Activated naive CD4-positive, alpha-beta T cell treated with anti-CD3 and anti-CD28 coated beads for 36 hours (primary cell): ENCODE results near the gene HOXC11. TPM values are rescaled to one million over a fixed set of nuclear protein-coding genes. Genes with fewer than 3 reads are reported as not detected.
A peak's percentile ranks its signal among the peaks of the same experiment; 100 is the strongest.

Experiments used
- CTCF ChIA-PET: fragments of 350-600 bp; sonication (Branson Sonifier 250); formaldehyde crosslinking; loops from one replicate; lab custom pipeline; 2021; ENCODE audit warnings: antibody characterized with exemption; lab: Charles Lee
- DNase-seq: peaks from one replicate; pipeline ENCODE4 v3.0.0-alpha.2; 2020
- H3K27ac Mint-ChIP-seq: one replicate; pipeline ENCODE4 v1.8.0; 2021; ENCODE audit warnings: mild to moderate bottlenecking, mixed read lengths
- H3K27me3 Mint-ChIP-seq: one replicate; pipeline ENCODE4 v1.8.0; 2021; ENCODE audit warnings: low read depth, mixed read lengths
- H3K36me3 Mint-ChIP-seq: one replicate; pipeline ENCODE4 v1.8.0; 2021; ENCODE audit warnings: low read depth, mixed read lengths
- H3K4me1 Mint-ChIP-seq: one replicate; pipeline ENCODE4 v1.8.0; 2021; ENCODE audit warnings: low read depth, mixed read lengths
- H3K4me3 Mint-ChIP-seq: one replicate; pipeline ENCODE4 v1.8.0; 2021; ENCODE audit warnings: mild to moderate bottlenecking, moderate library complexity, mixed read lengths
- H3K9me3 Mint-ChIP-seq: one replicate; pipeline ENCODE4 v1.8.0; 2021; ENCODE audit warnings: mixed read lengths
- intact Hi-C: fragments of 100-400 bp; cut with micrococcal nuclease; formaldehyde crosslinking; loops from one replicate; pipeline ENCODE4 v1.15.1; 2023
- total RNA-seq, 2 experiments: library from RNA; stranded (reverse); gene quantifications; one replicate each; pipeline ENCODE4 v1.2.3, GENCODE V29; 2021

Gene HOXC11
- total RNA-seq, result not detected

DNA sequence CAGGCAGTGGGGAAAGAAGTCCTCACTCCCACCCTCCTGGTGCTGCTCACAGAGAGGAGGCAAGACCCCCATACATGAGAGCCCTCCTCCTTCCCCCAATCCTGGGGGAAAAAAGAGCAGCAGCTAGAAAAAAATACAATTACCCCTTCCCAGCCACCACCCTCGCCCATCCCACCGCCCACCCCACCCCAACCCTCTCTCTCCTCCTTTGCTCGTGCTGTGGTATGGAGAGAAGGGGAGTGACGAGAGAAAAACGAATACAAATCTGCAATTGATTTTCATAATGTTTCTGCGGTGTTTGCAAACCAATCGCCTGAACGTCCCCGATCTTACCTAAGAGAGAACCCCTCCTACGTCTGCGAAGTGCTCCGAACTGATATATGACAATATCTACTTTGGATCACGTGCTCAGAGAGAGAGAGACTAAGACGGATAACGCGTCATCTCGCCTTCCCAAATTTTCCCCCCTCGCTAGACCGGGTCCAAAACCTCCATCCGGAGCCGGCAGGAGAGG is at the start of gene HOXC11:
Gene HOXC11, plus strand, starts transcription at position 405 of the 514 bp plus-strand sequence. CDS start 116 bp downstream, outside the sequence.
- H3K4me3 Mint-ChIP-seq, result peak within 1 kb of the TSS; percentile 2
- H3K9me3 Mint-ChIP-seq, result peaks cover 2% of the 10 kb centered on the region
- intact Hi-C loops, result loop anchor here (5.0 kb wide), 1 partner anchor 80 kb away; the partner anchor contains the start of gene HOXC4
- H3K27me3 Mint-ChIP-seq, result peaks cover 85% of the 10 kb centered on the region
- H3K36me3 Mint-ChIP-seq, result peaks cover 6% of the 10 kb centered on the region
- peaks cover 22% of the 10 kb centered on the region for H3K4me1 Mint-ChIP-seq
- H3K27ac Mint-ChIP-seq, result peak within 1 kb of the TSS; percentile 28
- DNase-seq, result no peak
- CTCF ChIA-PET, result no interaction called here

DNA sequence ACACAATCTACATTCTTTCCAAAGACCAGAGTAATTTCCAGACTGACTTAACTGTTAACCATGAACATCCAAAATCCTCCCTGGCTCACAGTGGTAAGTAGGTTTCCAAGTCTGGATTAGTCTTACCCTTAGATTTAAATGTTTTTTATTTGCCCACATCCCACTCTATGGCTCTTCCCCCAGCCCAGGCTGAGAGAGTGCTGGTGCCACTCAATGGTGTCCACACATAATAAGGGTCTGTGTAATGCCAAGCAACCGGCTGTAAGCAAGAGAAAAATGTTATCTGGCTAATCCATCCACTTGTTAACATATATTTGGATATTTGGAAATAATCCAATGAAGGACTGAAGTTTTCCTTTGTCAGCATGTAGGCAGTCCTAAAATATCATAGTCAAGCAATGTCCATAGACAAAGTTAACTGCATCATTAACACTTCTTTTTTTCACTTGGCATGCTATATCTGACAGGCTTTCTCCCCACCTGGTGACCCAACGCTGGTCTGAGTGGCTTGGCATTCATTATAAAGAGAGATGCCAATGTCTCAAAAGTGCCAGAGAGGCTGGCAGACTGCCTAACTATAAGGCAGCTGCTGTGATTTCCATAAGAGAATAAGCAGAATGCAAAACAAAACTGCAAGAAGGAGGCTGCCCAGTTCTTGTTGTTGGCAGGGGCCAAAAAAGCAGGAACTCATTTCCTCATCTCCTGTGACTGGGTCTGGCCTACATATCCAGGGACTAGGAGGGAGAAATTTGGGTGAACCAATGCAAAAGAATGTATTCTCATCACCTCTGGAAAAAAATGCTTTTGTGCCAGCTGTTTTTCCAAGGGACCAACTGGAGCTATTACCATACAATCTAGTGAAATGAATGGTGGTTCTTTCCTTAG is 48.2 kb upstream of the HOXC11 start:
- no peak overlapping the region for H3K27ac Mint-ChIP-seq
- H3K4me1 Mint-ChIP-seq, result peaks cover 3% of the 10 kb centered on the region
- no peaks in the 10 kb centered on the region for H3K36me3 Mint-ChIP-seq
- peaks cover 74% of the 10 kb centered on the region for H3K27me3 Mint-ChIP-seq
- intact Hi-C loops, result no loop called here
- DNase-seq, result no peak
- CTCF ChIA-PET, result interaction anchor here (1.8 kb wide), 1 partner anchor 13 kb away, joined by 3 read pairs; the partner anchor contains the start of gene HOXC13
- no peak overlapping the region for H3K4me3 Mint-ChIP-seq
- H3K9me3 Mint-ChIP-seq, result no peaks in the 10 kb centered on the region

DNA sequence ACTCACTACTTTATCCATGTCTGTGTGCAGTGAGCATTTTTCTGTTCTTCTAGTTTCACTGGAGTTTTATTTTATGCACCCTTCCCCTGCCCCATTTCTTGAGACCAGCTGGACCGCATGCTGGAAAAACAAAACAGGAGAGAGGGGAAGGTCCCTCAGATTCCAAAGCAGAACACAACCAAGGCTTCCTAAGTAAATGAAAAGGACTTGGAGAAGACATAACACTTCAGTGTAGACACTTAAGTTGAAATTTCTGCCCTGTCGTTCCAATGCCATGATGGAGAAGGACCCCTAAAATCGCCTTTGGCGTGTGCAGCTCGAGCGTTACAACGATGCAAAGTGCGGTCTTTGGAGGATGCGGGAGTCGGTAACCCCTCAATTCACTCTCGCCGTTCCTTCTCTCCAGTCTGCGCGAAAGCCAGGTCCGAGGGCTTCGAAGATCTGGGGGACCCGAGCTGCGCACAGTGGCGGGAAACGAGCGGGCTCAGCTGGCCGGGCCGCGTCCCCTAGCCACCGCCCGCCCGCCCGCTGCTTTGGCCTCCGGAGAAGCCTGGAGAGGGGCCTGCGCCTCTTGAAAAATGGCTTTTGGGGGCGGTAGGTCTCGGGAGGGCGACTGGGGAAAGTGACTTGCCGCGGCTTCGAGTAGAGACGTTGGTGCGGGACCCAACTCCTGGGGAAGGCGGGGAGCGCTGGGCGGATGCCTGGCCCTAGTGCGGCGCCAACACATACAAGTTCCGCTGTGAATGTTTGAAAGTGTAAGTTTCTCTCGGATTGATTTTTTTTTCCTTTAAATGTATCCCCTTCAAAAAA is 45.5 kb upstream of the HOXC11 start:
- H3K36me3 Mint-ChIP-seq, result no peaks in the 10 kb centered on the region
- H3K27ac Mint-ChIP-seq, result no peak overlapping the region
- CTCF ChIA-PET, result no interaction called here
- H3K27me3 Mint-ChIP-seq, result peaks cover 79% of the 10 kb centered on the region
- no peak for DNase-seq
- no peaks in the 10 kb centered on the region for H3K9me3 Mint-ChIP-seq
- H3K4me1 Mint-ChIP-seq, result peaks cover 3% of the 10 kb centered on the region
- intact Hi-C loops, result no loop called here
- H3K4me3 Mint-ChIP-seq, result no peak overlapping the region

DNA sequence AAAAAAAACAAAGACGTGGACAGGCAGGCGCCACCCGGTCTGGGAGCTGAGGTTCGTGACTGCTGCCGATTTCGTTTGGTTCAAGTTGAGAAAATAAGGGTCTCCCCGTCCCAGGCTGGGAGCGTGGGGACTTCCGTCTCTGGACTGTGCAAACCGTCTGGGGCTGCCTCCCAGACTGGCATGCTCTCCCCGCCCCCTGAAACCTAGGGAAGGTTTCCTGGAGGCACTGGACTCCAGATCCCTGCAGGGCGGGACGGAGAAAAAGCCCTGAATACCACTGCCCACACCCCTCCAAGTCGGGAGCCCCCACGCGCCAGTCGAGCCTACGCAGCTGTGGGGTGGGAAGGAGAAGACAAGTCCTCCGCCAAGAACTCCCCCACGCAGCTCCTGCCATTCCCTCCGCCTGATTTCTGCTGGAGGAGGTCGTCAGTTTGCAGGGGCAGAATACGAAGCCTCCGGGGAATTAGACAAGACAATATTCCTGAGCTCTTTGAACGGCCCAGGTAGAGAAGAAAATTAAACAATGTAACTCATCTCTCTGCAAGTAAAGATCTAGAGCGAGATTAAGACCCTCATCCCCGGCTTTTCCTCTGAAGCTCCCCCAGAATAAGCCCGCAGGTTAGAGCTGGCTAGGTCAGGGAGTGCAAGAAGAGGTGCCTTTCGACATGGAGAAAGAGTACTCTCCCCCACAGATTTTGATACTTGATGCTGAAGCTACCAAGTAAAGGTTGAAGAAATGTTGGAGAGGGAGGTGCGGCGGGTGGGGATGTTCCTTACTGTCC is 44.7 kb upstream of the HOXC11 start:
- H3K9me3 Mint-ChIP-seq, result no peaks in the 10 kb centered on the region
- H3K36me3 Mint-ChIP-seq, result no peaks in the 10 kb centered on the region
- peaks cover 3% of the 10 kb centered on the region for H3K4me1 Mint-ChIP-seq
- no peak overlapping the region for H3K4me3 Mint-ChIP-seq
- peaks cover 79% of the 10 kb centered on the region for H3K27me3 Mint-ChIP-seq
- intact Hi-C loops, result no loop called here
- DNase-seq, result no peak
- H3K27ac Mint-ChIP-seq, result no peak overlapping the region
- CTCF ChIA-PET, result interaction anchor here (1.1 kb wide), 1 partner anchor 57 kb away, joined by 3 read pairs; the partner anchor contains the start of gene HOXC10

DNA sequence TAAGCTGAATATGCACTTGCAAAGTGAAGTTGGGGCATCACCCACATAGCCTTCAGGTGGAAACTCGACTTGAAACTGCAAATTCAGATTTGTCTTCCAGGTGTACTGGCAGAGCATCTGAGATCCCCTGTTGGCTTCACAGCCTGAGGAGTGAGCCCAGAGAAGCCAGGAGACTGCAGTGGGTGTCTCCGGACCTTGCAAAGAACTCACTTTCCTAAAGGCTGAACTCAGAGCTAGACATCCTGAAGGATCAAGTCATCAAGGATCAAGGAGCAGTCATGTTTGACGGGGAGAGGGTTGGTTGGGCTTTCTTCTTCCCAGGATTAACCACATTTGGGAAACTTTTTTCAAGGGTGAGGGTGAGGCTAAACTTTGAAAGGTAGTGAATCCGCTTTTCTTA is 43.4 kb upstream of the HOXC11 start:
- no peak for DNase-seq
- H3K36me3 Mint-ChIP-seq, result no peaks in the 10 kb centered on the region
- no peak overlapping the region for H3K4me3 Mint-ChIP-seq
- H3K9me3 Mint-ChIP-seq, result no peaks in the 10 kb centered on the region
- H3K27ac Mint-ChIP-seq, result no peak overlapping the region
- CTCF ChIA-PET, result no interaction called here
- peaks cover 83% of the 10 kb centered on the region for H3K27me3 Mint-ChIP-seq
- H3K4me1 Mint-ChIP-seq, result peaks cover 3% of the 10 kb centered on the region
- intact Hi-C loops, result no loop called here

DNA sequence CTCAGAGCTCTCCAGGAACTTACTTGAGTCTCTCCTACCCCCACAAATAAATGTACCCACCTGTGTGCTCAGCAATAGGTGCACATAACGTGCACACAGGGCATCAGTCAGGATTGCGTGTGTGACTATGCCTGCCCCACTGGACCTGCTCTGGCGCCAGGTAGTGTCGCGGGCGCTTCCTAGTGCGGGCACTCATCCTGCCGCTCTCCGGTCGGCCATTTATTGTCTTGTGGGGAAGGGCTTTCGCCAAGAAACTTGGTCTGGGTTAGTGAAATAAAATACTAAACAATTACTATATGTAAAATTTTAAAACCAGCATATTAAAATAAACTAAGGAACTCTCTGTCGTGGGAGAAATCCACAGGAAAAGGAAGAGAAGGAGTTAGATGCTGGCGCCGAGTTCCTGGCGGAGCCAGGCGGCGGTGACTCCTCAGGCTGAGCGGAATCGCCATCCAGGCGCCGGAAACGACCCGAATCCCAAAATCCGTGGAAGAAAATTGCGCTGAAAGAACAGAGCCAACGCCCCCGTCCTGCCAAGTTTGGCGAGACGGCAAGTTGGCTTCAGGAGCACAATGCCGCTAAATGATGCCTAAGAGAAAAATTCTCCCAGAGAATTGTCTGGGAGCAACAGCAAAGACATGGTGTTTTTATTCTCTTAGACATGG is 42.2 kb upstream of the HOXC11 start:
- no peak overlapping the region for H3K4me3 Mint-ChIP-seq
- H3K4me1 Mint-ChIP-seq, result peaks cover 7% of the 10 kb centered on the region
- no peak overlapping the region for H3K27ac Mint-ChIP-seq
- CTCF ChIA-PET, result no interaction called here
- no peak for DNase-seq
- no peaks in the 10 kb centered on the region for H3K9me3 Mint-ChIP-seq
- intact Hi-C loops, result loop anchor here (5.0 kb wide), 1 partner anchor 37 kb away; no protein-coding TSS in a partner anchor
- peaks cover 88% of the 10 kb centered on the region for H3K27me3 Mint-ChIP-seq
- no peaks in the 10 kb centered on the region for H3K36me3 Mint-ChIP-seq

DNA sequence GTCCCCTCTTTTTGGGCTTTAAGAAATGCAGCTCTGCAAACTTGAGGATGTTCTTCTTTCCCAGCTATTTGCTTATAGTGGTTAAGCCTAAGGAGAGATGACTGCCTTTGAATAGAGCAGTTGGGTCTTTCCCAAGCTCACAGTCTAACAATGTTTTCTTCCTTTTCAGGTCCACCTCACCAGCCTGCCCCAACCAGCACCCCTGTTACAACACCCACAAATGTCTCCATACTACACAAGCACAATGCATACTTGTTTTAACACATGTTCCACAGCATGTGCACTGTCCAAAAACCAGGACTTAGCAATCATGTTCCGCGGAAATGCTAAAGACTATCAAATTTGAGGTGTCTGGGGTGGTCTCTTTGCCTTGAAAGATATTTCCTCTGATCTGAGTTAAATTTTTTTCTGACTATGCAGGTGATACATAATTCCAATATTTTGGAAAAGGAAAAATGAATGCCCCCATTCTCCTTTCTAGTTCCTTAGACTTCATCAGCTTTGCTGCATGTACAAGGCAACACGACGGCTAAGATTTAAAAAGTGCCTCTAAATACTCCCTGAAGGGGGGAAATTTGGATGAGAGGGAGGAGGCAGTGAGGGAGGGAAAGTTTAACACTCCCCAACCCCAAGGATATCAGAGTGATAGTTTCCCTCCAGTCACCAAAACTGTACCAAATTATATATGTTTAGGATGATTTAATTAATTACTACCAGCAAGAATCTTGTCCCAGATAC is 40.9 kb upstream of the HOXC11 start:
- Mint-ChIP-seq H3K9me3 (no peaks in the 10 kb centered on the region), H3K27me3 (peaks cover 87% of the 10 kb centered on the region), H3K36me3 (no peaks in the 10 kb centered on the region), H3K4me1 (peaks cover 11% of the 10 kb centered on the region), H3K4me3 (no peak overlapping the region), H3K27ac (no peak overlapping the region)
- DNase-seq, result no peak
- CTCF ChIA-PET, result no interaction called here
- intact Hi-C loops, result loop anchor here (5.0 kb wide), 1 partner anchor 35 kb away; no protein-coding TSS in a partner anchor

DNA sequence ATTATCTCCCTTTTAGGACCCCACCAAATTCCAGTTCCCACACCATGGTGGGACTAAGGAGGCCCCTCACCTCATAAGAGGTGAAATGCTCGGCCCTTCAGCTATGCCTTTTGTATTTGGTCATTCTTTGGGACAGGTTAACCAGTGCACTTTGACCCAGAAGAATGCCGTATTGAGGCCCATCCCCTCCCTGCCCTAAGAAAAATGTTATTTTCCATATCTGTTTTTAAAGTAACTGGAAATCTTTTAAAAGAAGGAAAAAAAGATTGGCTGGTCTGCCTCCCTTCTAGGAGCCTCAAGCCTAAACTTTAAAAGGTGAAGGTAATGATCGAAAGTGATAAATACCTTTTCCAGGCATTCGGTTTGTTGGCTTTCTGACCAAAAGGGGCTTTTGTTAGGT is 40.0 kb upstream of the HOXC11 start:
- peaks cover 88% of the 10 kb centered on the region for H3K27me3 Mint-ChIP-seq
- DNase-seq, result no peak
- intact Hi-C loops, result loop anchor here (5.0 kb wide), 1 partner anchor 34 kb away; no protein-coding TSS in a partner anchor
- no peak overlapping the region for H3K4me3 Mint-ChIP-seq
- no peaks in the 10 kb centered on the region for H3K36me3 Mint-ChIP-seq
- H3K9me3 Mint-ChIP-seq, result no peaks in the 10 kb centered on the region
- peaks cover 11% of the 10 kb centered on the region for H3K4me1 Mint-ChIP-seq
- CTCF ChIA-PET, result no interaction called here
- H3K27ac Mint-ChIP-seq, result no peak overlapping the region

DNA sequence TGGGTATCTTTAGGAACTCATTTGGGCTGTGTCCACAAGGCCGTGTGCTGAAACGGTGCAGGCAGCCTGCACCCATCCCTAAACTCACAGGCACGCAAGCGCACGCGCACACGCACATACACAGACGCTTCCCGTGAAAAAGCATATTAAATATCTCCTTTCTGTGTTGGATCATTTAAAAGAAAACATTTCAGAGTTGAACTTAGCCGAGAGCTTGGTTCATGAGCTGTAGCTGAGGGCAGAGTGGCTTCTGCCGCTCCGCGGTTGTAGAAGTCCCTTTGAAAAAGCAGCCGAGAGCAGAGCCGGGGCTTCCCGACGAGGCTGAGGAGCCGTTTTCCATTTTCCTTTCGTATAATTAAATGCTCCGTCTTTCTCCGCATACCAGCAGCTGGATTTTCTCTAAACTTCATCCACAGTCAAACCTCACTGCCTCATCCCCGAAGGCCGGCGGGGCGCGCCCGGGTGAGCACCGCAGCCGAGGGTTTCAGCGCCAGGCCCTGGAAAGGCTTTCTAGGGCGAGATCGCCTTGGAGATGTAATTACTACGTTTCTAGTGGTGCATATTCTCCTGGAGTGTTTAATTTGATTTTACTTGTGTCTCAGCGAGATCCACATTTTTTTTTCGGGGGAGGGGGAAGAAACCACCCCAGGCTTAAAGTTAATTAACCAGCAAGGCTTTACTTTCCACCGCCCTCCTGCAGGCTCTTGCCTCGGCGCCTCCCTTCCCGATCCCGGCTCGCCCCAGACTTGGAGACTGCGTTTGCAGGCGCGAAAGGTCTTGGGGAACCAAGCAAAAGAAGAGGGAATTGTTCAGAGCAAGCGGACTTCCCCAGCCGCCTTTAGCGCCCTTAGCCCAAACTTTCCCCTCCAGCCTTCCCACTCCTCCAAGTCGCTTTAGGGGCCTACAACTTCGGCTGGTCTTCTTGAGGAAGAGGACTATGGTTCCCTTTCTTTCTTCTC is 37.3 kb upstream of the HOXC11 start:
- intact Hi-C loops, result no loop called here
- Mint-ChIP-seq H3K4me3 (peak overlapping the region; percentile 28), H3K9me3 (no peaks in the 10 kb centered on the region), H3K36me3 (no peaks in the 10 kb centered on the region), H3K27me3 (peaks cover 83% of the 10 kb centered on the region), H3K4me1 (peaks cover 7% of the 10 kb centered on the region), H3K27ac (no peak overlapping the region)
- DNase-seq, result no peak
- CTCF ChIA-PET, result interaction anchor here (0.6 to 1.2 kb wide), 2 partner anchors 192 to 1683 kb away, joined by 3 read pairs; no protein-coding TSS in a partner anchor

DNA sequence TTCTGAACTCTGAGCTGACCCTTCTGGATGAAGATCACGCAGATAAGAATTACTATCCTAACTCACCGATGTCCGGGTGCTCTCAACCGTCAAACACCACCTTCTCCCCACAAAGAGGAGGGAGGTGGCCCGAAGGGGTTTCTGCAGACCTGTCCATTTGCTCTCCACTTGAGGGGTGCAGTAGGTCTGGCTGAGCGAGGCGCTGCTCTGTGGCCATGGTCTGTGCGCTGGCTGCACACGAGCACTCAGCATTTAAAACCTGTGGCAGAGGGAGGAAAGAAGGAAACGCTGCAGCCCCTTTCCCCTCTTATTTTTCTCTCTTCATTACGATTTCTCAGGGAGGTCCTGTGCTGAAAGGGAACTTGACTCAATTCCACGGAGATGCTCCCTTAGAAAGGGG is 35.8 kb upstream of the HOXC11 start:
- CTCF ChIA-PET, result no interaction called here
- H3K27me3 Mint-ChIP-seq, result peaks cover 83% of the 10 kb centered on the region
- no peak for DNase-seq
- H3K4me3 Mint-ChIP-seq, result no peak overlapping the region
- H3K9me3 Mint-ChIP-seq, result no peaks in the 10 kb centered on the region
- no peak overlapping the region for H3K27ac Mint-ChIP-seq
- intact Hi-C loops, result no loop called here
- H3K36me3 Mint-ChIP-seq, result no peaks in the 10 kb centered on the region
- H3K4me1 Mint-ChIP-seq, result peaks cover 7% of the 10 kb centered on the region
